HL-60 (cell line): ENCODE data around the gene PDE8A.

Experiments
- DNase-seq, 2 experiments: peaks; one replicate each; pipeline ENCODE4 v3.0.0-alpha.2; 2010 to 2020; ENCODE audit warnings: low read depth in 1 of 2, low spot score in 1 of 2
- H3K27ac ChIP-seq: fragments of 250-450 bp; sonication (Bioruptor Pico); replicated peaks from 2 replicates; pipeline ENCODE4 v1.5.1; 2020; ENCODE audit warnings: mild to moderate bottlenecking, moderate library complexity
- H3K27me3 ChIP-seq: fragments of 250-450 bp; sonication (Bioruptor Pico); 2 replicates; pipeline ENCODE4 v1.5.1; 2021; ENCODE audit warnings: mild to moderate bottlenecking, moderate library complexity; ENCODE audit not compliant: insufficient read depth, poor library complexity, severe bottlenecking
- H3K4me3 ChIP-seq: replicated peaks from 2 replicates; pipeline ENCODE4 v1.5.1; 2011; ENCODE audit warnings: mild to moderate bottlenecking, control low read depth, low read length; ENCODE audit not compliant: insufficient read depth
- GABPA ChIP-seq: IDR thresholded peaks from 2 replicates; pipeline ENCODE4 v1.6.1; 2012; ENCODE audit warnings: low read depth
- POLR2AphosphoS5 ChIP-seq: IDR thresholded peaks from 2 replicates; pipeline ENCODE4 v1.6.1; 2012; ENCODE audit warnings: low read depth
- SPI1 ChIP-seq: IDR thresholded peaks from 2 replicates; pipeline ENCODE4 v1.6.1; 2012; ENCODE audit warnings: low read depth, mild to moderate bottlenecking, borderline replicate concordance
- TF ChIP-seq, protein P1 (sequence below): IDR thresholded peaks from one replicate; pipeline ENCODE4 v1.5.1; 2011; ENCODE audit warnings: low read length, control low read depth, inconsistent platforms; ENCODE audit not compliant: insufficient read depth
- TF ChIP-seq, protein P2 (sequence below): IDR thresholded peaks from 2 replicates; pipeline ENCODE4 v1.6.1; 2012; ENCODE audit warnings: low read depth; ENCODE audit not compliant: insufficient replicate concordance

Gene PDE8A

DNA sequence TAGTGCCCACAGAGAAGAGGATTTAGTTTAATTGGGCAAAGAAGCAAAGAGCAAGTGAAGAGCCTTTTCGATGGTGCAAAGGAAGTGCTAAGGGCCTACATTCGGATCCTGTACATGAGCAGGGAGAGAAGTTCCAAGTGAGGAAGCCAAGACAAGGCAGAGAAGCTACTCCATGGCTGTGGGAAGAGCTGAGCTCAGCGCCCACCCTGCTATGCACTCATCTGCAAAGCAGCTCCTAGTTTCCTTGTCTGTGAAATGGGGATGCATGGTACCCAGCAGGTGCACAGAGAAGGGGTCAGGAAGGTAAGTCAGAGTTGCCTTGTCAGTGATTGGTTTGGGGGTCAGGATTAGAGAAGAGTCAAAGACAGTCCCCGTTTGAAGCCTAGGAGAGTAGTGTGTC, 126.5 kb downstream of the PDE8A start:
- H3K27me3 ChIP-seq, result no peaks in the 10 kb centered on the region
- TF ChIP-seq, protein P1, sequence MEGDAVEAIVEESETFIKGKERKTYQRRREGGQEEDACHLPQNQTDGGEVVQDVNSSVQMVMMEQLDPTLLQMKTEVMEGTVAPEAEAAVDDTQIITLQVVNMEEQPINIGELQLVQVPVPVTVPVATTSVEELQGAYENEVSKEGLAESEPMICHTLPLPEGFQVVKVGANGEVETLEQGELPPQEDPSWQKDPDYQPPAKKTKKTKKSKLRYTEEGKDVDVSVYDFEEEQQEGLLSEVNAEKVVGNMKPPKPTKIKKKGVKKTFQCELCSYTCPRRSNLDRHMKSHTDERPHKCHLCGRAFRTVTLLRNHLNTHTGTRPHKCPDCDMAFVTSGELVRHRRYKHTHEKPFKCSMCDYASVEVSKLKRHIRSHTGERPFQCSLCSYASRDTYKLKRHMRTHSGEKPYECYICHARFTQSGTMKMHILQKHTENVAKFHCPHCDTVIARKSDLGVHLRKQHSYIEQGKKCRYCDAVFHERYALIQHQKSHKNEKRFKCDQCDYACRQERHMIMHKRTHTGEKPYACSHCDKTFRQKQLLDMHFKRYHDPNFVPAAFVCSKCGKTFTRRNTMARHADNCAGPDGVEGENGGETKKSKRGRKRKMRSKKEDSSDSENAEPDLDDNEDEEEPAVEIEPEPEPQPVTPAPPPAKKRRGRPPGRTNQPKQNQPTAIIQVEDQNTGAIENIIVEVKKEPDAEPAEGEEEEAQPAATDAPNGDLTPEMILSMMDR, result no peak
- TF ChIP-seq GABPA (no peak), SPI1 (no peak), POLR2AphosphoS5 (no peak)
- TF ChIP-seq, protein P2, sequence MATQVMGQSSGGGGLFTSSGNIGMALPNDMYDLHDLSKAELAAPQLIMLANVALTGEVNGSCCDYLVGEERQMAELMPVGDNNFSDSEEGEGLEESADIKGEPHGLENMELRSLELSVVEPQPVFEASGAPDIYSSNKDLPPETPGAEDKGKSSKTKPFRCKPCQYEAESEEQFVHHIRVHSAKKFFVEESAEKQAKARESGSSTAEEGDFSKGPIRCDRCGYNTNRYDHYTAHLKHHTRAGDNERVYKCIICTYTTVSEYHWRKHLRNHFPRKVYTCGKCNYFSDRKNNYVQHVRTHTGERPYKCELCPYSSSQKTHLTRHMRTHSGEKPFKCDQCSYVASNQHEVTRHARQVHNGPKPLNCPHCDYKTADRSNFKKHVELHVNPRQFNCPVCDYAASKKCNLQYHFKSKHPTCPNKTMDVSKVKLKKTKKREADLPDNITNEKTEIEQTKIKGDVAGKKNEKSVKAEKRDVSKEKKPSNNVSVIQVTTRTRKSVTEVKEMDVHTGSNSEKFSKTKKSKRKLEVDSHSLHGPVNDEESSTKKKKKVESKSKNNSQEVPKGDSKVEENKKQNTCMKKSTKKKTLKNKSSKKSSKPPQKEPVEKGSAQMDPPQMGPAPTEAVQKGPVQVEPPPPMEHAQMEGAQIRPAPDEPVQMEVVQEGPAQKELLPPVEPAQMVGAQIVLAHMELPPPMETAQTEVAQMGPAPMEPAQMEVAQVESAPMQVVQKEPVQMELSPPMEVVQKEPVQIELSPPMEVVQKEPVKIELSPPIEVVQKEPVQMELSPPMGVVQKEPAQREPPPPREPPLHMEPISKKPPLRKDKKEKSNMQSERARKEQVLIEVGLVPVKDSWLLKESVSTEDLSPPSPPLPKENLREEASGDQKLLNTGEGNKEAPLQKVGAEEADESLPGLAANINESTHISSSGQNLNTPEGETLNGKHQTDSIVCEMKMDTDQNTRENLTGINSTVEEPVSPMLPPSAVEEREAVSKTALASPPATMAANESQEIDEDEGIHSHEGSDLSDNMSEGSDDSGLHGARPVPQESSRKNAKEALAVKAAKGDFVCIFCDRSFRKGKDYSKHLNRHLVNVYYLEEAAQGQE, result no peak
- H3K27ac ChIP-seq, result no peak overlapping the region
- no peak for DNase-seq
- no peak overlapping the region for H3K4me3 ChIP-seq

DNA sequence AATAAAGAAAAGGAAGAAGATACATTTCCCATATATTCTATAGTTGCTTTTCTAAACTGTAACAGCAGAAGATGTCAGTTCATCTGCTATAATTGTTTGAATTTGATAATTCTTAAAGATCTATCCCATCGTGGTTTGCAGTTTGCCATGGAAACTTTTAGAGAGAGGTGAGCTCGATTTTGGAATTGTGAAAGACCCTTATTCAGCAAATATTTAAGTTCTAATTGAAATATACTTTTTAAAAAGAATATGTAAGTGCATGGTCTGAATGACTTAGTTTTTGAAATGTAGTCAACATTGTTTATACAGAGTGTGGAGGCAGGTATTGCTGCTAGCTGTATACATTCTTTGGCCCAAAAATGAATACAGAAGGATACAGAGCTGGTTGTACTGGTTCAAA, 127.7 kb downstream of the PDE8A start:
- Histone ChIP-seq H3K27me3 (no peaks in the 10 kb centered on the region), H3K27ac (no peak overlapping the region), H3K4me3 (no peak overlapping the region)
- TF ChIP-seq, protein P2, result no peak
- TF ChIP-seq SPI1 (no peak), POLR2AphosphoS5 (no peak)
- DNase-seq, result no peak

DNA sequence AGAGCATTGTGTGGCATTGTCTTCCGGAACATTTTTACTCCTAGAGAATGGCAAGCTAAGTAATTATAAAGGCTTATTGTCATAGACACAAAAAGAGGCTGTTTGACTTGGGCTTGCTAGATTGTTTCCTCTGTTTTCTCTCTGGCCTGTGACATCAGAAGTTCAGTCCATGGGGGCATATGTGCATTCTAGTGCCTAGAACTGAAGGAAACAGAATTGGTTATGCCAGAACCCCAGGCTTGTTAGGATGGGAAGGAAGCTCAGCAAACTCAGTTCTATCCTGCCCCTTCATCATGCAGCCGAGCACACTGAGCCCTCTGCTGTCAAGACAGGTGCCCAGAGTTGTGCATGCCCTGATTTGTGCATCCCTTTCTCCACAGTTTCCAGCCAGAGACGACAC, 131.3 kb downstream of the PDE8A start:
- TF ChIP-seq, protein P2, result no peak
- TF ChIP-seq POLR2AphosphoS5 (no peak), SPI1 (no peak), GABPA (no peak)
- TF ChIP-seq, protein P1, result no peak
- H3K4me3 ChIP-seq, result no peak overlapping the region
- no peak overlapping the region for H3K27ac ChIP-seq
- DNase-seq, result no peak
- no peaks in the 10 kb centered on the region for H3K27me3 ChIP-seq

DNA sequence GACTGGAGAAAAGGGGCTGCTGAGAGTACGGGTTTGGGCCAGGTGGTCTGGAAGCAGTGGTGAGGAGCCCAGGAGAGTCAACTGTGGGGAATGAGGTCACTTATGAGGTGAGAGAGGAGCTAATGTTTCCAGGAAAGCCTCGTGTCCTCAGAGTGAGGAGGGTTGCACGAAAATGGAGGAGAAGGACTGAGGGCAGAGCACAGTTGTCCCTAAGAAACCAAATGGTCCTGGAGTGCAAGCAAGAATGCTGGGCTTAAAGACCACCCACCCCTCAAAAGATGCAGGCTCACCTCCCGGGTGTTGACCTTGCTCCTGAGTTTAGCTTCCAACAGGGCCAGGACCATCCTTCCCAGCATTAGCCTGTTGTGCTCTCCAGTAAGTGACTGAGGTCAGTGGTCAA, 133.2 kb downstream of the PDE8A start:
- DNase-seq, result no peak
- H3K27me3 ChIP-seq, result no peaks in the 10 kb centered on the region
- TF ChIP-seq GABPA, result no peak
- TF ChIP-seq, protein P1, result no peak
- TF ChIP-seq, protein P2, result no peak
- TF ChIP-seq POLR2AphosphoS5, result no peak
- no peak for TF ChIP-seq SPI1
- H3K27ac ChIP-seq, result no peak overlapping the region
- no peak overlapping the region for H3K4me3 ChIP-seq
